A673 (cell line): ENCODE data around the gene USE1. TPM values are rescaled to one million over a fixed set of nuclear protein-coding genes. Genes with fewer than 3 reads are reported as not detected.

Experiments used
- BruUV-seq: library from RNA; stranded (reverse); fragments of 400-500 nt; replicated peaks from 2 replicates; lab custom pipeline; 2021; lab: Mats Ljungman, UMichigan
- CTCF ChIA-PET: fragments of 300-600 bp; sonication (Branson Sonifier 250); formaldehyde crosslinking; loops from one replicate; lab custom pipeline; 2022; ENCODE audit warnings: antibody characterized with exemption; lab: Charles Lee
- POLR2A ChIA-PET: fragments of 300-600 bp; sonication (Branson Sonifier 250); formaldehyde crosslinking; loops from one replicate; lab custom pipeline; 2022; ENCODE audit warnings: antibody characterized with exemption; ENCODE audit not compliant: low non-redundant PET; lab: Charles Lee
- DNase-seq: peaks from one replicate; pipeline ENCODE4 v3.0.0-alpha.2; 2015; ENCODE audit warnings: low spot score
- H3K27ac ChIP-seq: fragments of 200-600 bp; sonication (generic); 2 replicates; pipeline ENCODE4 v1.5.1; 2016; ENCODE audit warnings: mixed run types, low read depth, mild to moderate bottlenecking, mixed read lengths, antibody characterized with exemption, low read length; ENCODE audit not compliant: poor library complexity, severe bottlenecking
- H3K27me3 ChIP-seq: fragments of 200-600 bp; sonication (generic); replicated peaks from 2 replicates; pipeline ENCODE4 v1.6.1; 2017; ENCODE audit warnings: mixed run types, low read depth, mild to moderate bottlenecking, mixed read lengths, antibody characterized with exemption, low read length; ENCODE audit not compliant: insufficient read depth, poor library complexity
- H3K36me3 ChIP-seq: fragments of 200-600 bp; sonication (generic); 2 replicates; pipeline ENCODE4 v1.6.1; 2016; ENCODE audit warnings: mixed run types, mild to moderate bottlenecking, mixed read lengths, antibody characterized with exemption, low read length; ENCODE audit not compliant: insufficient read depth, poor library complexity, severe bottlenecking
- H3K4me1 ChIP-seq: fragments of 200-600 bp; sonication (generic); 2 replicates; pipeline ENCODE4 v1.6.1; 2017; ENCODE audit warnings: mixed run types, mild to moderate bottlenecking, mixed read lengths, antibody characterized with exemption, low read length; ENCODE audit not compliant: insufficient read depth, poor library complexity, severe bottlenecking
- H3K4me3 ChIP-seq: fragments of 200-600 bp; sonication (generic); 2 replicates; pipeline ENCODE4 v1.5.1; 2016; ENCODE audit warnings: low read depth, mixed run types, mild to moderate bottlenecking, mixed read lengths, low read length; ENCODE audit not compliant: poor library complexity, severe bottlenecking
- H3K9me3 ChIP-seq: fragments of 200-600 bp; sonication (generic); 2 replicates; pipeline ENCODE4 v1.6.1; 2016; ENCODE audit warnings: mixed run types, low read depth, mild to moderate bottlenecking, mixed read lengths, antibody characterized with exemption, low read length; ENCODE audit not compliant: poor library complexity, severe bottlenecking
- EZH2 ChIP-seq: fragments of 200-600 bp; sonication (generic); IDR thresholded peaks from 2 replicates; pipeline ENCODE4 v1.6.1; 2017; ENCODE audit warnings: borderline replicate concordance, low read depth, mild to moderate bottlenecking, mixed read lengths, antibody characterized with exemption, low read length; ENCODE audit not compliant: poor library complexity, severe bottlenecking
- intact Hi-C: fragments of 100-400 bp; cut with micrococcal nuclease; formaldehyde crosslinking; loops from one replicate; pipeline ENCODE4 v1.10.0; 2022; ENCODE audit not compliant: unreplicated experiment
- total RNA-seq: library from RNA; stranded (reverse); gene quantifications from 2 replicates; pipeline ENCODE4 v1.2.3, GENCODE V29; 2021
- TF ChIP-seq, protein P1 (sequence below): fragments of 300-800, 200-600 bp; sonication (generic); conservative IDR thresholded peaks from 2 replicates; pipeline ENCODE4 v1.5.1; 2017; ENCODE audit warnings: low read depth, mild to moderate bottlenecking, antibody characterized with exemption, low read length, moderate library complexity, mixed read lengths

Gene USE1
- total RNA-seq, 1 experiment from 2014 or later = 32.1 TPM

DNA sequence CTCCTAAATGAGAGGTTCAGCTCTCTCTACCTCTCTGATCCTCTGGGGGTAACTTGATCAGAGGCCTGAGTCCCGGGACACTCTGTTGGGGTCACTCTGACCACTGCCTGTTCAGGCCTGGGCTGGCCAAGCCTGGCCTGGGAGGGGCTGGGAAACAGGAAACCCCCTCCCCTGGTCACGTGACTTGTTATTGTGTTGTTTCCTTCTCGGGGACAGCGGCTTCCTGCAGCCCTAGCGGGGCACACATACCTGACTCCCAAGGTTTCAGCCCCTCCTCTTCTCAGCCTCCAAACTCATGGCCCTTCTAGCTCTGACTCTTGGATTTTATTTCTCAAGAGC, 49.5 kb downstream of the USE1 start, which contains the start of gene USHBP1:
Gene USHBP1, minus strand, starts transcription at position 105 of the 339 bp plus-strand sequence. CDS start 446 bp downstream, outside the sequence.
- TF ChIP-seq EZH2 = no peak
- TF ChIP-seq, protein P1, sequence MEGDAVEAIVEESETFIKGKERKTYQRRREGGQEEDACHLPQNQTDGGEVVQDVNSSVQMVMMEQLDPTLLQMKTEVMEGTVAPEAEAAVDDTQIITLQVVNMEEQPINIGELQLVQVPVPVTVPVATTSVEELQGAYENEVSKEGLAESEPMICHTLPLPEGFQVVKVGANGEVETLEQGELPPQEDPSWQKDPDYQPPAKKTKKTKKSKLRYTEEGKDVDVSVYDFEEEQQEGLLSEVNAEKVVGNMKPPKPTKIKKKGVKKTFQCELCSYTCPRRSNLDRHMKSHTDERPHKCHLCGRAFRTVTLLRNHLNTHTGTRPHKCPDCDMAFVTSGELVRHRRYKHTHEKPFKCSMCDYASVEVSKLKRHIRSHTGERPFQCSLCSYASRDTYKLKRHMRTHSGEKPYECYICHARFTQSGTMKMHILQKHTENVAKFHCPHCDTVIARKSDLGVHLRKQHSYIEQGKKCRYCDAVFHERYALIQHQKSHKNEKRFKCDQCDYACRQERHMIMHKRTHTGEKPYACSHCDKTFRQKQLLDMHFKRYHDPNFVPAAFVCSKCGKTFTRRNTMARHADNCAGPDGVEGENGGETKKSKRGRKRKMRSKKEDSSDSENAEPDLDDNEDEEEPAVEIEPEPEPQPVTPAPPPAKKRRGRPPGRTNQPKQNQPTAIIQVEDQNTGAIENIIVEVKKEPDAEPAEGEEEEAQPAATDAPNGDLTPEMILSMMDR = no peak
- POLR2A ChIA-PET = no interaction called here
- intact Hi-C loops = no loop called here
- peaks cover 6% of the 10 kb centered on the region for H3K4me1 ChIP-seq
- no peak for DNase-seq
- no peaks in the 10 kb centered on the region for H3K27me3 ChIP-seq
- BruUV-seq = no TSS peak
- H3K9me3 ChIP-seq = no peaks in the 10 kb centered on the region
- H3K4me3 ChIP-seq = no peak within 1 kb of the TSS
- CTCF ChIA-PET = no interaction called here
- no peak within 1 kb of the TSS for H3K27ac ChIP-seq
- H3K36me3 ChIP-seq = peaks cover 5% of the 10 kb centered on the region

DNA sequence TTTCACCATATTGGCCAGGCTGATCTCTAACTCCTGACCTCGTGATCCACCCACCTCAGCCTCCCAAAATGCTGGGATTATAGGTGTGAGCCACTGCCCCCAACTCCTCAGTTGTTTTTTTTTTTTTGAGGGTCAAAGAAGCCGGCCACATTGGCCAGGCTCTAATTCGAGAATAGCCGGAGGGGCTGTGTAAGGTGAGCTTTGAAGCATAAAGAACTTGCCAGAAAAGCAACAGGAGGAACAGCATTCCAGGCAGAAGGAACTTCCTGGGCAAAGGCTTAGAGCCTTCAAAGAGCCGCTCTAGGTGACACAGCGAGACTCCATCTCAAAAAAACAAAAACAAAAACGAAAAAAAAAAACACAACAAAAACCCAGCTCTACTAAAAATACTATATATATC, 50.9 kb downstream of the USE1 start:
- TF ChIP-seq EZH2 = no peak
- TF ChIP-seq, protein P1 = no peak
- peaks cover 6% of the 10 kb centered on the region for H3K4me1 ChIP-seq
- no peaks in the 10 kb centered on the region for H3K9me3 ChIP-seq
- ChIA-PET POLR2A (interaction anchor here (0.5 kb wide), 1 partner anchor 96 kb away, joined by 3 read pairs; no protein-coding TSS in a partner anchor), CTCF (no interaction called here)
- intact Hi-C loops = no loop called here
- no TSS peak for BruUV-seq
- peaks cover 8% of the 10 kb centered on the region for H3K36me3 ChIP-seq
- no peak overlapping the region for H3K4me3 ChIP-seq
- no peak for DNase-seq
- H3K27ac ChIP-seq = no peak overlapping the region
- H3K27me3 ChIP-seq = no peaks in the 10 kb centered on the region

DNA sequence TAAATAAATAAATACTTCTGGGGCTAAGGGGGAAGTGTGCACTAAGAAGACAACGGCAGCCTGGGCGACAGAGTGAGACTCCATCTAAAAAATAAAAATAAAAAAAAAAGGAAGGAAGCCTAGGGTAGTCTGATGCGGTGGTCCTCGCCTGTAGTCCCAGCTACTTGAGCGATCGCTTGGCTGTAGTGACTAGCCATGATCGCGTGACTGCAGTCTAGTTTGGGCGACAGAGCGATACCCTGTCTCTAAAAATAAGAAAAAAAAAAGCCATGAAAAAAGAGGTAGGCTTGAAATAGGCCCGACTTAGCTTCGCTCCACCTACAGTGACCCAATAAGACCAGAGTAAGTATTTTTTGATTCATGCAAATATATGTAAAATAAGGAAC, 51.4 kb downstream of the USE1 start:
- intact Hi-C loops = no loop called here

More for the DNA sequence above, 51.4 kb downstream of the USE1 start:
- ChIA-PET CTCF (interaction anchor here (0.6 kb wide), 1 partner anchor 13 kb away, joined by 3 read pairs; no protein-coding TSS in a partner anchor), POLR2A (interaction anchor here (0.5 kb wide), 1 partner anchor 96 kb away, joined by 3 read pairs; no protein-coding TSS in a partner anchor)
- no peak for DNase-seq
- Histone ChIP-seq H3K9me3 (no peaks in the 10 kb centered on the region), H3K4me1 (peaks cover 6% of the 10 kb centered on the region), H3K4me3 (no peak overlapping the region), H3K36me3 (peaks cover 14% of the 10 kb centered on the region), H3K27me3 (no peaks in the 10 kb centered on the region), H3K27ac (no peak overlapping the region)
- TF ChIP-seq, protein P1 = no peak
- no peak for TF ChIP-seq EZH2
- BruUV-seq = no TSS peak
